ENCODE results near the gene HK1. TPM values are rescaled to one million over a fixed set of nuclear protein-coding genes. Genes with fewer than 3 reads are reported as not detected.

Gene HK1
- total and polyA plus RNA-seq, 11 donors = 83.0 to 310 (median 227) TPM

- Histone ChIP-seq H3K27me3 (no peaks in the 10 kb centered on the region), H3K4me3 (peak overlapping the region in 10 of 12 donors; percentile 29 to 61 (median 50)), H3K27ac (peak overlapping the region; percentile 47 to 93 (median 86)), H3K36me3 (peaks cover 0 to 12% (median 2%) of the 10 kb centered on the region in 9 donors), H3K4me1 (peaks cover 0 to 51% (median 39%) of the 10 kb centered on the region in 12 donors), H3K9me3 (no peaks in the 10 kb centered on the region)
- no peak for DNase-seq
- no peak for ATAC-seq
- TF ChIP-seq CTCF (IDR thresholded peaks at IDR 0.05) (no peak), POLR2A (IDR thresholded peaks at IDR 0.05) (no peak)
- 5 to 12% (median 10%) methylated on average over 7 of the region's 7 CpGs for WGBS, 4 donors
- intact Hi-C loops (cut with DNase I) = loop anchor here in 2 of 10 donors (5.0 kb wide), 1 partner anchor 172 kb away; no protein-coding TSS in a partner anchor
These were observed 130.8 kb downstream of the HK1 start for GRCh38 chr10:69409176-69409495.

GRCh38 chr10:69409968-69410367 lies 131.7 kb downstream of the HK1 start:
- WGBS, 4 donors = 46 to 56% (median 52%) methylated on average over 6 of the region's 6 CpGs
- TF ChIP-seq CTCF (IDR thresholded peaks at IDR 0.05) (no peak), POLR2A (IDR thresholded peaks at IDR 0.05) (no peak)
- Histone ChIP-seq H3K36me3 (peaks cover 0 to 6% (median 0%) of the 10 kb centered on the region in 9 donors), H3K27me3 (no peaks in the 10 kb centered on the region), H3K27ac (peak overlapping the region in 5 of 12 donors; percentile 21 to 93 (median 51)), H3K4me3 (no peak overlapping the region), H3K4me1 (peaks cover 0 to 49% (median 35%) of the 10 kb centered on the region in 12 donors), H3K9me3 (no peaks in the 10 kb centered on the region)
- DNase-seq (peak in 3 of 5 donors; percentile 63 to 67 (median 65)), ATAC-seq (peak in 1 of 4 donors; percentile 31)
- intact Hi-C loops (cut with DNase I) = loop anchor here in 6 of 10 donors (5.0 kb wide), 2 partner anchors 173 to 227 kb away; no protein-coding TSS in a partner anchor

GRCh38 chr10:69410487-69410886 lies 132.2 kb downstream of the HK1 start:
- no peak overlapping the region for H3K4me3 ChIP-seq
- peaks cover 0 to 1% (median 0%) of the 10 kb centered on the region in 9 donors for H3K36me3 ChIP-seq
- DNase-seq (peak in 1 of 5 donors; percentile 21), ATAC-seq (no peak)
- no peaks in the 10 kb centered on the region for H3K9me3 ChIP-seq
- WGBS, 4 donors = 79 to 90% (median 87%) methylated on average over 9 to 10 of the region's 10 CpGs
- intact Hi-C loops (cut with DNase I) = loop anchor here in 4 of 10 donors (5.0 kb wide), 2 partner anchors 173 to 227 kb away; no protein-coding TSS in a partner anchor
- no peaks in the 10 kb centered on the region for H3K27me3 ChIP-seq
- peak overlapping the region in 5 of 12 donors; percentile 4 to 93 (median 23) for H3K27ac ChIP-seq
- peaks cover 0 to 47% (median 31%) of the 10 kb centered on the region in 12 donors for H3K4me1 ChIP-seq
- no peak for TF ChIP-seq CTCF (IDR thresholded peaks at IDR 0.05)
- no peak for TF ChIP-seq POLR2A (IDR thresholded peaks at IDR 0.05)

- ATAC-seq = no peak
- H3K27ac ChIP-seq = peak overlapping the region in 1 of 12 donors; percentile 93
- H3K27me3 ChIP-seq = no peaks in the 10 kb centered on the region
- intact Hi-C loops (cut with DNase I) = loop anchor here in 4 of 10 donors (5.0 kb wide), 2 partner anchors 174 to 226 kb away; no protein-coding TSS in a partner anchor
- WGBS, 4 donors = 57 to 76% (median 61%) methylated on average over 4 of the region's 4 CpGs
- peaks cover 0 to 37% (median 21%) of the 10 kb centered on the region in 12 donors for H3K4me1 ChIP-seq
- TF ChIP-seq CTCF (IDR thresholded peaks at IDR 0.05) = no peak
- no peak for TF ChIP-seq POLR2A (IDR thresholded peaks at IDR 0.05)
- H3K4me3 ChIP-seq = no peak overlapping the region
- no peaks in the 10 kb centered on the region for H3K36me3 ChIP-seq
- H3K9me3 ChIP-seq = no peaks in the 10 kb centered on the region
- no peak for DNase-seq
These were observed 133.2 kb downstream of the HK1 start for GRCh38 chr10:69411476-69411875.
